Heart left ventricle (tissue), 13 donors: ENCODE data around the gene MAP6.

Source experiments
- CTCF ChIP-seq, 12 donors: fragments of 200-600 bp; sonication (generic) in 4 of 12; IDR thresholded peaks; one replicate each; pipeline versions ENCODE4 v1.5.0 to v1.8.0; 2018 to 2022; ENCODE audit warnings: antibody characterized with exemption in 12 of 12, mild to moderate bottlenecking in 5 of 12
- POLR2A ChIP-seq, 2 donors: fragments of 450-650 bp; IDR thresholded peaks; one replicate each; pipeline ENCODE4 v1.6.1; 2017; ENCODE audit warnings: antibody characterized with exemption in 2 of 2, mild to moderate bottlenecking in 2 of 2, moderate library complexity in 2 of 2
- donor health status: ischemic (EF 13 %, LVEDD 7.1; RV severe dilation, severe dysfunction).
- donor health status: DM: no; HTN: yes; CAD: no.
- donor health status: DM: no; HTN: no; CAD: no.
- donor health status: ischemic (EF 25% LVEDD 6.9; RV normal size, moderate dysfunction).
- donor health status: ischemic (EF 25% LVEDD 5.7; RV mildly dilated, moderate dysfunction).
- donor health status: ischemic (EF 35%, LVEDD 5.7; RV mildly dilated, moderate dysfunction).
- donor health status: nonischemic (EF 11% LVEDD 7.7; RV severe dilation, severe dysfunction).
- donor health status: DM: yes; HTN: yes; CAD: no.
- donor health status: PGD.
- donor health status: ischemic (EF 29% LVEDD 5.4; RV normal size, mild dysfunction).
- donor health status: nonischemic (EF 23%, LVEDD 6.1; RV moderate dilation, normal function).

GRCh38 chr11:75568616-75569219, 100.1 kb downstream of the MAP6 start:
- TF ChIP-seq CTCF (IDR thresholded peaks at IDR 0.05) (no peak), POLR2A (IDR thresholded peaks at IDR 0.05) (no peak)
